LNCAP (cell line): ENCODE data around the gene TRDMT1.

Experiments
- CTCF ChIP-seq: fragments of 450-650 bp; IDR thresholded peaks from 2 replicates; pipeline ENCODE4 v1.5.1; 2017; ENCODE audit warnings: mild to moderate bottlenecking

The TRDMT1 gene

GRCh38 chr10:17151716-17152115, 49.8 kb downstream of the TRDMT1 start:
- TF ChIP-seq CTCF = no peak

- no peak for TF ChIP-seq CTCF
Measured at GRCh38 chr10:17147884-17148489, 53.5 kb downstream of the TRDMT1 start.

GRCh38 chr10:17146892-17147291, 54.6 kb downstream of the TRDMT1 start:
- no peak for TF ChIP-seq CTCF

- no peak for TF ChIP-seq CTCF
Measured at GRCh38 chr10:17145239-17145638, 56.2 kb downstream of the TRDMT1 start.

- no peak for TF ChIP-seq CTCF
Measured at GRCh38 chr10:17144757-17145156, 56.7 kb downstream of the TRDMT1 start.

- no peak for TF ChIP-seq CTCF
Measured at GRCh38 chr10:17144032-17144431, 57.4 kb downstream of the TRDMT1 start.

GRCh38 chr10:17143055-17143690, 58.3 kb downstream of the TRDMT1 start:
- no peak for TF ChIP-seq CTCF
